K562 (cell line): Measurements from ENCODE around the gene LRIT1.

Experiments used
- BRCA1 ChIP-seq, 2 experiments: fragments of 450-650 bp in 1 of 2; sonication (generic) in 1 of 2; formaldehyde crosslinking in 1 of 2; IDR thresholded peaks; 2 replicates each; pipeline versions ENCODE4 v1.5.0 to v1.6.1; 2017 to 2020; ENCODE audit warnings: mild to moderate bottlenecking in 1 of 2, missing genetic modification reagents in 1 of 2
- CBFB ChIP-seq: sonication (generic); formaldehyde crosslinking; IDR thresholded peaks from 2 replicates; pipeline ENCODE4 v1.4.0; 2020; ENCODE audit warnings: mild to moderate bottlenecking, missing genetic modification reagents
- KDM4B ChIP-seq, 2 experiments: fragments of 450-650 bp in 1 of 2; sonication (generic) in 1 of 2; IDR thresholded peaks; 2 replicates each; pipeline ENCODE4 v1.6.1; 2016 to 2017; ENCODE audit warnings: borderline replicate concordance in 2 of 2, antibody characterized with exemption in 1 of 2, low read depth in 1 of 2, mild to moderate bottlenecking in 1 of 2
- NONO ChIP-seq, 2 experiments: fragments of 200-400 bp in 1 of 2; fragments of 450-650 bp in 1 of 2; formaldehyde crosslinking in 1 of 2; IDR thresholded peaks; 2 replicates each; pipeline ENCODE4 v1.6.1; 2017; ENCODE audit warnings: low read depth in 2 of 2, mild to moderate bottlenecking in 2 of 2, moderate library complexity in 2 of 2, low read length in 1 of 2
- NR1H2 ChIP-seq: sonication (generic); formaldehyde crosslinking; IDR thresholded peaks from 2 replicates; pipeline ENCODE4 v1.4.0; 2020; ENCODE audit warnings: mild to moderate bottlenecking, missing genetic modification reagents
- RAD21 ChIP-seq, 2 experiments: fragments of 250-450 bp in 1 of 2; fragments of 450-650 bp in 1 of 2; sonication (Bioruptor Pico) in 1 of 2; formaldehyde crosslinking in 1 of 2; IDR thresholded peaks in 1 of 2; conservative IDR thresholded peaks in 1 of 2; 2 replicates each; pipeline versions ENCODE4 v1.4.0 to v1.8.0; 2020 to 2022; ENCODE audit warnings: mild to moderate bottlenecking in 2 of 2, moderate library complexity in 1 of 2
- RAD51 ChIP-seq: fragments of 450-650 bp; IDR thresholded peaks from 2 replicates; pipeline ENCODE4 v1.7.1; 2016; ENCODE audit warnings: low read depth, mild to moderate bottlenecking, borderline replicate concordance
- SMAD3 ChIP-seq: fragments of 450-650 bp; formaldehyde crosslinking; conservative IDR thresholded peaks from 2 replicates; pipeline ENCODE4 v1.4.0; 2020; ENCODE audit warnings: mild to moderate bottlenecking
- TF ChIP-seq, protein P1 (sequence below): fragments of 450-650 bp; IDR thresholded peaks from 2 replicates; pipeline ENCODE4 v1.7.1; 2018; ENCODE audit warnings: mild to moderate bottlenecking, low read depth; ENCODE audit not compliant: partially characterized antibody
- TF ChIP-seq, protein P2 (sequence below), 3 experiments: IDR thresholded peaks in 2 of 3; conservative IDR thresholded peaks in 1 of 3; 2 replicates each; pipeline ENCODE4 v1.5.1; 2011 to 2012; ENCODE audit warnings: low read length in 3 of 3, mild to moderate bottlenecking in 3 of 3, control low read depth in 2 of 3, improper control_type of control experiment in 1 of 3, inconsistent platforms in 1 of 3, low read depth in 1 of 3, mixed read lengths in 1 of 3, moderate library complexity in 1 of 3; ENCODE audit not compliant: insufficient read depth in 2 of 3

GRCh38 chr10:84213076-84213475, 28.3 kb downstream of the LRIT1 start:
- TF ChIP-seq BRCA1 (IDR thresholded peaks at IDR 0.05) (no peak), BRCA1 (CRISPR knock-in tag; IDR thresholded peaks at IDR 0.05) (no peak), CBFB (no peak), NONO (IDR thresholded peaks at IDR 0.05; ENCODE audit: low read depth in 2 of 2, low read length in 1 of 2) (no peak), RAD51 (no peak), KDM4B (IDR thresholded peaks at IDR 0.05; ENCODE audit: borderline replicate concordance in 2 of 2, low read depth in 1 of 2) (no peak), NR1H2 (CRISPR knock-in tag) (no peak), RAD21 (CRISPR knock-in tag; conservative IDR thresholded peaks at IDR 0.05 in 1 of 2, IDR thresholded peaks at IDR 0.05 in 1 of 2) (no peak), SMAD3 (CRISPR knock-in tag) (no peak)
- TF ChIP-seq, protein P1, sequence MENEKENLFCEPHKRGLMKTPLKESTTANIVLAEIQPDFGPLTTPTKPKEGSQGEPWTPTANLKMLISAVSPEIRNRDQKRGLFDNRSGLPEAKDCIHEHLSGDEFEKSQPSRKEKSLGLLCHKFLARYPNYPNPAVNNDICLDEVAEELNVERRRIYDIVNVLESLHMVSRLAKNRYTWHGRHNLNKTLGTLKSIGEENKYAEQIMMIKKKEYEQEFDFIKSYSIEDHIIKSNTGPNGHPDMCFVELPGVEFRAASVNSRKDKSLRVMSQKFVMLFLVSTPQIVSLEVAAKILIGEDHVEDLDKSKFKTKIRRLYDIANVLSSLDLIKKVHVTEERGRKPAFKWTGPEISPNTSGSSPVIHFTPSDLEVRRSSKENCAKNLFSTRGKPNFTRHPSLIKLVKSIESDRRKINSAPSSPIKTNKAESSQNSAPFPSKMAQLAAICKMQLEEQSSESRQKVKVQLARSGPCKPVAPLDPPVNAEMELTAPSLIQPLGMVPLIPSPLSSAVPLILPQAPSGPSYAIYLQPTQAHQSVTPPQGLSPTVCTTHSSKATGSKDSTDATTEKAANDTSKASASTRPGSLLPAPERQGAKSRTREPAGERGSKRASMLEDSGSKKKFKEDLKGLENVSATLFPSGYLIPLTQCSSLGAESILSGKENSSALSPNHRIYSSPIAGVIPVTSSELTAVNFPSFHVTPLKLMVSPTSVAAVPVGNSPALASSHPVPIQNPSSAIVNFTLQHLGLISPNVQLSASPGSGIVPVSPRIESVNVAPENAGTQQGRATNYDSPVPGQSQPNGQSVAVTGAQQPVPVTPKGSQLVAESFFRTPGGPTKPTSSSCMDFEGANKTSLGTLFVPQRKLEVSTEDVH, result no peak
- TF ChIP-seq, protein P2, sequence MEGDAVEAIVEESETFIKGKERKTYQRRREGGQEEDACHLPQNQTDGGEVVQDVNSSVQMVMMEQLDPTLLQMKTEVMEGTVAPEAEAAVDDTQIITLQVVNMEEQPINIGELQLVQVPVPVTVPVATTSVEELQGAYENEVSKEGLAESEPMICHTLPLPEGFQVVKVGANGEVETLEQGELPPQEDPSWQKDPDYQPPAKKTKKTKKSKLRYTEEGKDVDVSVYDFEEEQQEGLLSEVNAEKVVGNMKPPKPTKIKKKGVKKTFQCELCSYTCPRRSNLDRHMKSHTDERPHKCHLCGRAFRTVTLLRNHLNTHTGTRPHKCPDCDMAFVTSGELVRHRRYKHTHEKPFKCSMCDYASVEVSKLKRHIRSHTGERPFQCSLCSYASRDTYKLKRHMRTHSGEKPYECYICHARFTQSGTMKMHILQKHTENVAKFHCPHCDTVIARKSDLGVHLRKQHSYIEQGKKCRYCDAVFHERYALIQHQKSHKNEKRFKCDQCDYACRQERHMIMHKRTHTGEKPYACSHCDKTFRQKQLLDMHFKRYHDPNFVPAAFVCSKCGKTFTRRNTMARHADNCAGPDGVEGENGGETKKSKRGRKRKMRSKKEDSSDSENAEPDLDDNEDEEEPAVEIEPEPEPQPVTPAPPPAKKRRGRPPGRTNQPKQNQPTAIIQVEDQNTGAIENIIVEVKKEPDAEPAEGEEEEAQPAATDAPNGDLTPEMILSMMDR (IDR thresholded peaks at IDR 0.05 in 2 of 3, conservative IDR thresholded peaks at IDR 0.05 in 1 of 3; ENCODE audit: insufficient read depth in 2 of 3, low read depth in 1 of 3, low read length in 3 of 3), result no peak
